SK-N-SH (cell line): ENCODE results near the gene PPP1CA. TPM values are rescaled to one million over a fixed set of nuclear protein-coding genes. Genes with fewer than 3 reads are reported as not detected.

Source experiments
- CTCF ChIA-PET: fragments of 300-600, 350-600 bp; formaldehyde crosslinking; extraction: SDS; loops from one replicate; lab custom pipeline; 2021; lab: Yijun Ruan, JAX
- POLR2A ChIA-PET: fragments of 350-600 bp; sonication (Branson Sonifier 250); formaldehyde crosslinking; extraction: SDS; loops from one replicate; lab custom pipeline; 2020; ENCODE audit warnings: antibody characterized with exemption, inconsistent platforms; lab: Yijun Ruan, JAX
- DNase-seq: peaks from one replicate; pipeline ENCODE4 v3.0.0; 2012
- H2AFZ ChIP-seq: fragments of 200-600 bp; sonication (generic); 2 replicates; pipeline ENCODE4 v1.8.1; 2016; ENCODE audit warnings: antibody characterized with exemption, mild to moderate bottlenecking, low read depth
- H3F3A ChIP-seq: fragments of 200-600 bp; sonication (generic); replicated peaks from 2 replicates; pipeline ENCODE3; 2016; ENCODE audit warnings: antibody characterized with exemption, mild to moderate bottlenecking; ENCODE audit not compliant: insufficient read depth
- H3K27ac ChIP-seq, 2 experiments: fragments of 200-500 bp in 1 of 2; fragments of 200-600 bp in 1 of 2; sonication (Bioruptor generic) in 1 of 2; sonication (generic), shearing (Covaris generic) in 1 of 2; 2 replicates each; pipeline versions ENCODE4 v1.5.1 to v1.6.1; 2014 to 2016; ENCODE audit warnings: low read depth in 2 of 2, inconsistent platforms in 1 of 2, low read length in 1 of 2, mild to moderate bottlenecking in 1 of 2, mixed read lengths in 1 of 2
- H3K27me3 ChIP-seq: fragments of 200-600 bp; sonication (generic), shearing (Covaris generic); 2 replicates; pipeline ENCODE4 v1.6.1; 2016; ENCODE audit warnings: mixed run types; ENCODE audit not compliant: insufficient read depth
- H3K36me3 ChIP-seq, 2 experiments: fragments of 200-500 bp in 1 of 2; fragments of 200-600 bp in 1 of 2; sonication (Bioruptor generic) in 1 of 2; sonication (generic) in 1 of 2; replicated peaks in 1 of 2; 2 replicates each; pipeline versions ENCODE3 to v1.5.1; 2014 to 2016; ENCODE audit warnings: low read length in 1 of 2, mild to moderate bottlenecking in 1 of 2; ENCODE audit not compliant: insufficient read depth in 2 of 2, control insufficient read depth in 1 of 2
- H3K4me1 ChIP-seq, 2 experiments: fragments of 200-500 bp in 1 of 2; fragments of 200-600 bp in 1 of 2; sonication (Bioruptor generic) in 1 of 2; sonication (generic), shearing (Covaris generic) in 1 of 2; 2 replicates each; pipeline versions ENCODE4 v1.5.1 to v1.6.1; 2014 to 2016; ENCODE audit warnings: low read depth in 1 of 2, low read length in 1 of 2, mixed run types in 1 of 2; ENCODE audit not compliant: insufficient read depth in 2 of 2, control insufficient read depth in 1 of 2
- H3K4me2 ChIP-seq: fragments of 200-600 bp; sonication (generic), shearing (Covaris generic); 2 replicates; pipeline ENCODE4 v1.6.1; 2017; ENCODE audit warnings: mixed run types
- H3K4me3 ChIP-seq, 2 experiments: fragments of 200-500 bp in 1 of 2; fragments of 200-600 bp in 1 of 2; sonication (Bioruptor generic) in 1 of 2; sonication (generic), shearing (Covaris generic) in 1 of 2; 2 replicates each; pipeline versions ENCODE4 v1.5.1 to v1.8.1; 2014 to 2016; ENCODE audit warnings: low read depth in 2 of 2, inconsistent platforms in 1 of 2, low read length in 1 of 2, mild to moderate bottlenecking in 1 of 2, mixed read lengths in 1 of 2, moderate library complexity in 1 of 2
- H3K79me2 ChIP-seq: fragments of 200-600 bp; sonication (generic); 2 replicates; pipeline ENCODE4 v1.8.1; 2017; ENCODE audit warnings: mild to moderate bottlenecking; ENCODE audit not compliant: insufficient read depth
- H3K9ac ChIP-seq: fragments of 200-600 bp; sonication (generic); 2 replicates; pipeline ENCODE4 v1.6.1; 2017; ENCODE audit warnings: mixed run types
- H3K9me2 ChIP-seq: fragments of 200-600 bp; sonication (generic); 2 replicates; pipeline ENCODE4 v1.6.1; 2017; ENCODE audit warnings: mixed run types
- H3K9me3 ChIP-seq: fragments of 200-600 bp; sonication (generic); 2 replicates; pipeline ENCODE4 v1.6.1; 2017; ENCODE audit warnings: mixed run types, mild to moderate bottlenecking, moderate library complexity
- H4K20me1 ChIP-seq: fragments of 200-600 bp; sonication (generic); 2 replicates; pipeline ENCODE4 v1.6.1; 2017; ENCODE audit warnings: mild to moderate bottlenecking, mixed run types; ENCODE audit not compliant: insufficient read depth
- CHD2 ChIP-seq: fragments of 150-350 bp; IDR thresholded peaks from 2 replicates; pipeline ENCODE4 v1.6.1; 2018; ENCODE audit warnings: low read length; ENCODE audit not compliant: partially characterized antibody
- EP300 ChIP-seq, 2 experiments: IDR thresholded peaks; 2 replicates each; pipeline versions ENCODE4 v1.4.0 to v1.6.1; 2012; ENCODE audit warnings: borderline replicate concordance in 1 of 2, low read depth in 1 of 2, low read length in 1 of 2
- FOXJ3 ChIP-seq: sonication (generic); formaldehyde crosslinking; IDR thresholded peaks from 2 replicates; pipeline ENCODE4 v1.5.1; 2020; ENCODE audit warnings: mild to moderate bottlenecking, missing genetic modification reagents
- FOXM1 ChIP-seq: IDR thresholded peaks from 2 replicates; pipeline ENCODE4 v1.4.0; 2012; ENCODE audit warnings: low read depth, mild to moderate bottlenecking
- GABPA ChIP-seq: IDR thresholded peaks from 2 replicates; pipeline ENCODE4 v1.4.0; 2012; ENCODE audit warnings: low read depth, mild to moderate bottlenecking
- GATA2 ChIP-seq: sonication (generic); formaldehyde crosslinking; IDR thresholded peaks from 2 replicates; pipeline ENCODE4 v1.5.0; 2020; ENCODE audit warnings: mild to moderate bottlenecking, missing genetic modification reagents
- IRF3 ChIP-seq: fragments of 150-350 bp; IDR thresholded peaks from 2 replicates; pipeline ENCODE4 v1.6.1; 2016; ENCODE audit warnings: mild to moderate bottlenecking, low read depth, low read length
- MAX ChIP-seq: IDR thresholded peaks from 2 replicates; pipeline ENCODE4 v1.4.0; 2012; ENCODE audit warnings: low read depth
- MEF2A ChIP-seq: IDR thresholded peaks from 2 replicates; pipeline ENCODE4 v1.4.0; 2012; ENCODE audit warnings: low read depth, borderline replicate concordance
- MXI1 ChIP-seq: IDR thresholded peaks from 2 replicates; pipeline ENCODE4 v1.6.1; 2012; ENCODE audit warnings: mild to moderate bottlenecking, low read depth, low read length, improper control_type of control experiment
- PBX3 ChIP-seq: IDR thresholded peaks from 2 replicates; pipeline ENCODE4; 2012
- RAD21 ChIP-seq: IDR thresholded peaks from 2 replicates; pipeline ENCODE4 v1.6.1; 2012; ENCODE audit warnings: mild to moderate bottlenecking, low read length
- RCOR1 ChIP-seq: fragments of 150-350 bp; IDR thresholded peaks from 2 replicates; pipeline ENCODE4 v1.6.1; 2017; ENCODE audit warnings: antibody characterized with exemption, low read length
- REST ChIP-seq: IDR thresholded peaks from 2 replicates; pipeline ENCODE4 v1.6.1; 2012; ENCODE audit warnings: mild to moderate bottlenecking, low read depth, low read length, moderate library complexity
- RFX5 ChIP-seq: IDR thresholded peaks from 2 replicates; pipeline ENCODE4 v1.6.1; 2012; ENCODE audit warnings: mild to moderate bottlenecking, improper control_type of control experiment, low read length
- RXRA ChIP-seq: IDR thresholded peaks from 2 replicates; pipeline ENCODE4 v1.4.0; 2012; ENCODE audit warnings: low read depth, mild to moderate bottlenecking, borderline replicate concordance
- SMC3 ChIP-seq: IDR thresholded peaks from 2 replicates; pipeline ENCODE4 v1.6.1; 2012; ENCODE audit warnings: low read depth, low read length, improper control_type of control experiment
- TAF1 ChIP-seq: IDR thresholded peaks from 2 replicates; pipeline ENCODE4 v1.6.1; 2012; ENCODE audit warnings: low read depth, mild to moderate bottlenecking, low read length, moderate library complexity, borderline replicate concordance
- whole genome bisulfite sequencing: methylation state at CpG from one replicate; pipeline ENCODE4 v1.1.6; 2017; ENCODE audit warnings: low lambda C conversion rate; 5-methylcytosine and 5-hydroxymethylcytosine counted together
- polyA plus RNA-seq, 3 experiments: library from polyadenylated mRNA; depleted of rRNA; stranded (reverse); fragments of >200 nt; gene quantifications; 2 replicates each; pipeline ENCODE4 v1.2.3, GENCODE V29; 2012
- TF ChIP-seq, protein P1 (sequence below): fragments of 200-600 bp; sonication (generic); IDR thresholded peaks from 2 replicates; pipeline ENCODE4 v1.6.1; 2017; ENCODE audit warnings: antibody characterized with exemption, mild to moderate bottlenecking, moderate library complexity
- TF ChIP-seq, protein P2 (sequence below): IDR thresholded peaks from 2 replicates; pipeline ENCODE4 v1.4.0; 2012; ENCODE audit warnings: low read depth, borderline replicate concordance

Gene PPP1CA
- polyA plus RNA-seq, 1 of the 3 experiments (the other 2 are of a cell fraction), result 261 TPM

GRCh38 chr11:67378544-67378943 is 23.1 kb downstream of the PPP1CA start:
- H3K4me1 ChIP-seq, result peaks cover 25 to 38% of the 10 kb centered on the region in 2 experiments; a peak in 3 of 4 replicates
- no peaks in the 10 kb centered on the region for H3K79me2 ChIP-seq
- peak overlapping the region; percentile 68; the same call in 1 of the 2 replicates for H3K4me2 ChIP-seq
- H3K9me3 ChIP-seq, result no peaks in the 10 kb centered on the region
- ChIA-PET CTCF (interaction anchor here (0.8 to 19.7 kb wide), 7 partner anchors 8 to 115 kb away, joined by 3 to 955 read pairs (median 23); partner anchors contain the start of gene POLD4), POLR2A (no interaction called here)
- H3K9me2 ChIP-seq, result no peaks in the 10 kb centered on the region
- peak overlapping the region; percentile 54; the same call in 1 of the 2 replicates for H3K9ac ChIP-seq
- peaks cover 30% of the 10 kb centered on the region for H3F3A ChIP-seq
- 63% methylated on average over 2 of the region's 4 CpGs for WGBS
- H3K36me3 ChIP-seq, result no peaks in the 10 kb centered on the region
- no peak for DNase-seq
- no peaks in the 10 kb centered on the region for H4K20me1 ChIP-seq
- no peak overlapping the region for H2AFZ ChIP-seq
- TF ChIP-seq CHD2 (no peak), RCOR1 (no peak), GABPA (no peak), MEF2A (no peak), GATA2 (no peak), FOXJ3 (CRISPR knock-in tag) (no peak), EP300 (IDR thresholded peaks at IDR 0.05; ENCODE audit: borderline replicate concordance in 1 of 2, low read depth in 1 of 2, low read length in 1 of 2) (no peak), RFX5 (no peak), TAF1 (no peak), RAD21 (no peak), REST (no peak), PBX3 (no peak), IRF3 (no peak), SMC3 (no peak), MAX (no peak), RXRA (no peak), FOXM1 (no peak), MXI1 (no peak)
- TF ChIP-seq, protein P1, sequence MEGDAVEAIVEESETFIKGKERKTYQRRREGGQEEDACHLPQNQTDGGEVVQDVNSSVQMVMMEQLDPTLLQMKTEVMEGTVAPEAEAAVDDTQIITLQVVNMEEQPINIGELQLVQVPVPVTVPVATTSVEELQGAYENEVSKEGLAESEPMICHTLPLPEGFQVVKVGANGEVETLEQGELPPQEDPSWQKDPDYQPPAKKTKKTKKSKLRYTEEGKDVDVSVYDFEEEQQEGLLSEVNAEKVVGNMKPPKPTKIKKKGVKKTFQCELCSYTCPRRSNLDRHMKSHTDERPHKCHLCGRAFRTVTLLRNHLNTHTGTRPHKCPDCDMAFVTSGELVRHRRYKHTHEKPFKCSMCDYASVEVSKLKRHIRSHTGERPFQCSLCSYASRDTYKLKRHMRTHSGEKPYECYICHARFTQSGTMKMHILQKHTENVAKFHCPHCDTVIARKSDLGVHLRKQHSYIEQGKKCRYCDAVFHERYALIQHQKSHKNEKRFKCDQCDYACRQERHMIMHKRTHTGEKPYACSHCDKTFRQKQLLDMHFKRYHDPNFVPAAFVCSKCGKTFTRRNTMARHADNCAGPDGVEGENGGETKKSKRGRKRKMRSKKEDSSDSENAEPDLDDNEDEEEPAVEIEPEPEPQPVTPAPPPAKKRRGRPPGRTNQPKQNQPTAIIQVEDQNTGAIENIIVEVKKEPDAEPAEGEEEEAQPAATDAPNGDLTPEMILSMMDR, result no peak
- TF ChIP-seq, protein P2, sequence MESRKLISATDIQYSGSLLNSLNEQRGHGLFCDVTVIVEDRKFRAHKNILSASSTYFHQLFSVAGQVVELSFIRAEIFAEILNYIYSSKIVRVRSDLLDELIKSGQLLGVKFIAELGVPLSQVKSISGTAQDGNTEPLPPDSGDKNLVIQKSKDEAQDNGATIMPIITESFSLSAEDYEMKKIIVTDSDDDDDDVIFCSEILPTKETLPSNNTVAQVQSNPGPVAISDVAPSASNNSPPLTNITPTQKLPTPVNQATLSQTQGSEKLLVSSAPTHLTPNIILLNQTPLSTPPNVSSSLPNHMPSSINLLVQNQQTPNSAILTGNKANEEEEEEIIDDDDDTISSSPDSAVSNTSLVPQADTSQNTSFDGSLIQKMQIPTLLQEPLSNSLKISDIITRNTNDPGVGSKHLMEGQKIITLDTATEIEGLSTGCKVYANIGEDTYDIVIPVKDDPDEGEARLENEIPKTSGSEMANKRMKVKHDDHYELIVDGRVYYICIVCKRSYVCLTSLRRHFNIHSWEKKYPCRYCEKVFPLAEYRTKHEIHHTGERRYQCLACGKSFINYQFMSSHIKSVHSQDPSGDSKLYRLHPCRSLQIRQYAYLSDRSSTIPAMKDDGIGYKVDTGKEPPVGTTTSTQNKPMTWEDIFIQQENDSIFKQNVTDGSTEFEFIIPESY, result no peak
- 0 out of 4 replicates have a peak overlapping the region, but pooled peaks of 1 of the 2 experiments have one; percentile 61 for H3K27ac ChIP-seq
- no peaks in the 10 kb centered on the region for H3K27me3 ChIP-seq
- H3K4me3 ChIP-seq, result no peak overlapping the region
